ENCODE data around the gene VAT1L. TPM values are rescaled to one million over a fixed set of nuclear protein-coding genes. Genes with fewer than 3 reads are reported as not detected.

The VAT1L gene
- total and polyA plus RNA-seq, 2 donors (not counting 3 experiments of a cell fraction or from before 2014, with no cell fraction given) = 0.46 to 1.5 TPM

DNA sequence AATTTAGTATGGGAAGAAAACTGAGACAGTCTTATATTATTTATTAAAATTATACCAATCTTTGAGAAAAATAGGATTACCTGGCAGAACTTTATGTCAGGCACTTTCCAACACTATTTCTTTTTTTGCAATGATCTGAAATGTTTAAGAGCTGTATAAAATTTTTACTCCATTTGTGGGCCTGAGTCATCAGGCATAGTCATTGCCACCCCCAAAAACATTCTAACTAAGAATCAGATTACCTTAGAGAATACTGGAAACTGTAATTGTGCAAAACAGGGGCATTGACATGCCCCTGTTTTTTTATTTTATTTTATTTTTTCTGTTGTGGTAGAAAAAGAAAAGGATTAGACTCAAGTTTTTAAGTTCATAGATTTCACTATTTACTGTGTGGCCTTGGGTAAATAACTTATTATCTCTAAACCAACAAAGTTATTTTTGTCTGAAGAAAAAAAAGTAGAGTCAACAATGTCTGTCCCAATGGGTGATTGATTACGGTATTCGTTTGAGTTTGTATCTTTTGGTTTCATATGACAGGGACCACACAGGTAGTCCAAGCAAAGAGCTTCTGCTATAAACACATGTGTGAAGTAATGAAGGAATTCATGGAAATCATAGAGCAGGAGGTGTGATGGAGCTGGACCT, 24.6 kb downstream of the VAT1L start:
- Histone ChIP-seq H3K36me3 (ENCODE audit: control insufficient read depth in 2 of 2, extremely low read depth in 1 of 2, insufficient read depth in 2 of 2, low read length in 2 of 2) (no peaks in the 10 kb centered on the region), H3K4me2 (ENCODE audit: insufficient read depth, low read length) (no peak overlapping the region), H2AFZ (ENCODE audit: low read depth, low read length) (no peak overlapping the region), H4K20me1 (replicated peaks; ENCODE audit: control insufficient read depth, extremely low read depth, insufficient read depth, low read length) (no peaks in the 10 kb centered on the region), H3K79me2 (ENCODE audit: control insufficient read depth, insufficient read depth, low read length) (no peaks in the 10 kb centered on the region), H3K9me3 (replicated peaks; ENCODE audit: control insufficient read depth, insufficient read depth, low read length) (no peaks in the 10 kb centered on the region), H3K27me3 (ENCODE audit: control insufficient read depth in 2 of 2, insufficient read depth in 2 of 2, low read length in 2 of 2) (peaks cover 0 to 3% of the 10 kb centered on the region in 2 experiments), H3K9ac (replicated peaks; ENCODE audit: extremely low read depth, insufficient read depth, low read length) (no peak overlapping the region), H3K9me1 (replicated peaks; ENCODE audit: control insufficient read depth, extremely low read depth, insufficient read depth, low read length) (no peaks in the 10 kb centered on the region), H3K27ac (ENCODE audit: insufficient read depth, low read depth, low read length) (no peak overlapping the region), H3K4me1 (ENCODE audit: control insufficient read depth, extremely low read depth, insufficient read depth, low read length) (no peaks in the 10 kb centered on the region), H3K4me3 (replicated peaks in 1 of 3; ENCODE audit: insufficient read depth in 1 of 3, low read depth in 1 of 3, low read length in 3 of 3) (no peak overlapping the region)
- TF ChIP-seq POLR2AphosphoS5 (IDR thresholded peaks at IDR 0.05; ENCODE audit: insufficient read depth, low read depth, low read length) (no peak), MYC (IDR thresholded peaks at IDR 0.05; ENCODE audit: low read depth, low read length) (no peak), POLR2A (IDR thresholded peaks at IDR 0.05; ENCODE audit: low read depth, low read length) (no peak), JUN (IDR thresholded peaks at IDR 0.05; ENCODE audit: borderline replicate concordance, insufficient read depth, insufficient read length, low read depth) (no peak), EZH2 (IDR thresholded peaks at IDR 0.05; ENCODE audit: borderline replicate concordance, low read depth, low read length, severe bottlenecking) (no peak), GATA2 (IDR thresholded peaks at IDR 0.05; ENCODE audit: insufficient read depth, insufficient read length, low read depth, low read length) (no peak), FOS (IDR thresholded peaks at IDR 0.05; ENCODE audit: borderline replicate concordance, insufficient read depth, low read length) (no peak)
- TF ChIP-seq, protein P1, sequence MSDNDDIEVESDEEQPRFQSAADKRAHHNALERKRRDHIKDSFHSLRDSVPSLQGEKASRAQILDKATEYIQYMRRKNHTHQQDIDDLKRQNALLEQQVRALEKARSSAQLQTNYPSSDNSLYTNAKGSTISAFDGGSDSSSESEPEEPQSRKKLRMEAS (IDR thresholded peaks at IDR 0.05; ENCODE audit: insufficient read depth, insufficient read length) = no peak
- TF ChIP-seq, protein P2, sequence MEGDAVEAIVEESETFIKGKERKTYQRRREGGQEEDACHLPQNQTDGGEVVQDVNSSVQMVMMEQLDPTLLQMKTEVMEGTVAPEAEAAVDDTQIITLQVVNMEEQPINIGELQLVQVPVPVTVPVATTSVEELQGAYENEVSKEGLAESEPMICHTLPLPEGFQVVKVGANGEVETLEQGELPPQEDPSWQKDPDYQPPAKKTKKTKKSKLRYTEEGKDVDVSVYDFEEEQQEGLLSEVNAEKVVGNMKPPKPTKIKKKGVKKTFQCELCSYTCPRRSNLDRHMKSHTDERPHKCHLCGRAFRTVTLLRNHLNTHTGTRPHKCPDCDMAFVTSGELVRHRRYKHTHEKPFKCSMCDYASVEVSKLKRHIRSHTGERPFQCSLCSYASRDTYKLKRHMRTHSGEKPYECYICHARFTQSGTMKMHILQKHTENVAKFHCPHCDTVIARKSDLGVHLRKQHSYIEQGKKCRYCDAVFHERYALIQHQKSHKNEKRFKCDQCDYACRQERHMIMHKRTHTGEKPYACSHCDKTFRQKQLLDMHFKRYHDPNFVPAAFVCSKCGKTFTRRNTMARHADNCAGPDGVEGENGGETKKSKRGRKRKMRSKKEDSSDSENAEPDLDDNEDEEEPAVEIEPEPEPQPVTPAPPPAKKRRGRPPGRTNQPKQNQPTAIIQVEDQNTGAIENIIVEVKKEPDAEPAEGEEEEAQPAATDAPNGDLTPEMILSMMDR (IDR thresholded peaks at IDR 0.05; ENCODE audit: extremely low read depth in 1 of 2, insufficient read depth in 1 of 2, low read depth in 1 of 2, low read length in 2 of 2) = no peak
- intact Hi-C loops (cut with micrococcal nuclease) = no loop called here
- FAIRE-seq = no peak
- ChIA-PET POLR2A (no interaction called here), CTCF (no interaction called here)
- dilution Hi-C loops (cut with MboI; ENCODE audit: extremely low pct_ligation_motif_present, low sequenced_read_pairs) = no loop called here
- no TSS peak for BruUV-seq (replicated peaks)
- DNase-seq (ENCODE audit: low read depth, low spot score) = no peak
